Measurements from ENCODE around the gene PSMD13. TPM values are rescaled to one million over a fixed set of nuclear protein-coding genes. Genes with fewer than 3 reads are reported as not detected.

The PSMD13 gene
- total and polyA plus RNA-seq, 4 donors = 48.8 to 56.7 (median 52.8) TPM

DNA sequence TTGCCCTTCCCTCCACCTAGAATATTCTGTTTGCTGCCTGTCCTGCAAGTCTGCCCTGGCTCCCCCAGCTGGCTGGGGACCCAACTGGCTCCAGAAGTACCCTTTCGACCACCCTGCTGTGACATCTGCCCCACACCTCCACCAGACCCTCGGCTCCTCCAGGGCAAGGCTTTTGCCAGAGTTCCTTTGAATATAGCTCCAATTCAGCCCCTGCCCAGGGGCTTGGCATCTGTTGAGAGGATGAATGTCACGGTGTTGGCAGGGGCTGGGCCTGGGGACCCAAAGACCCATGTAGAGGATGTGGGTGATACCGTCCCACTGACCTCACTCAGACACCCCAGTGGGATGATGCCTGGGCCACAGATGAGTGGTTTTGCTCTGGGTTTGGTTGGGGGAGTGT, 45.4 kb downstream of the PSMD13 start:
- H3K9ac ChIP-seq (ENCODE audit: low read depth in 1 of 2, low read length in 2 of 2) = no peak overlapping the region
- no peak for DNase-seq (ENCODE audit: low spot score)
- H3K4me1 ChIP-seq (ENCODE audit: control insufficient read depth in 4 of 4, insufficient read depth in 4 of 4, low read length in 3 of 4) = peaks cover 12 to 43% (median 31%) of the 10 kb centered on the region in 4 donors
- H3K27me3 ChIP-seq (ENCODE audit: control insufficient read depth in 4 of 4, insufficient read depth in 4 of 4, low read length in 3 of 4) = no peaks in the 10 kb centered on the region
- H3K27ac ChIP-seq (ENCODE audit: low read depth in 1 of 2, low read length in 2 of 2) = no peak overlapping the region
- TF ChIP-seq YY1 (IDR thresholded peaks at IDR 0.05) (no peak), EGR1 (IDR thresholded peaks at IDR 0.05; ENCODE audit: low read depth in 2 of 2) (no peak), FOXA2 (IDR thresholded peaks at IDR 0.05) (no peak), RAD21 (IDR thresholded peaks at IDR 0.05) (no peak), TAF1 (conservative IDR thresholded peaks at IDR 0.05) (no peak), HNF4A (conservative IDR thresholded peaks at IDR 0.05) (no peak), HNF4G (IDR thresholded peaks at IDR 0.05) (no peak), GABPA (IDR thresholded peaks at IDR 0.05 in 1 of 2, conservative IDR thresholded peaks at IDR 0.05 in 1 of 2) (no peak), FOXA1 (IDR thresholded peaks at IDR 0.05) (no peak), RXRA (IDR thresholded peaks at IDR 0.05) (no peak), NR2F2 (IDR thresholded peaks at IDR 0.05) (no peak), SP1 (IDR thresholded peaks at IDR 0.05) (no peak), JUND (IDR thresholded peaks at IDR 0.05) (no peak)
- TF ChIP-seq, protein P1, sequence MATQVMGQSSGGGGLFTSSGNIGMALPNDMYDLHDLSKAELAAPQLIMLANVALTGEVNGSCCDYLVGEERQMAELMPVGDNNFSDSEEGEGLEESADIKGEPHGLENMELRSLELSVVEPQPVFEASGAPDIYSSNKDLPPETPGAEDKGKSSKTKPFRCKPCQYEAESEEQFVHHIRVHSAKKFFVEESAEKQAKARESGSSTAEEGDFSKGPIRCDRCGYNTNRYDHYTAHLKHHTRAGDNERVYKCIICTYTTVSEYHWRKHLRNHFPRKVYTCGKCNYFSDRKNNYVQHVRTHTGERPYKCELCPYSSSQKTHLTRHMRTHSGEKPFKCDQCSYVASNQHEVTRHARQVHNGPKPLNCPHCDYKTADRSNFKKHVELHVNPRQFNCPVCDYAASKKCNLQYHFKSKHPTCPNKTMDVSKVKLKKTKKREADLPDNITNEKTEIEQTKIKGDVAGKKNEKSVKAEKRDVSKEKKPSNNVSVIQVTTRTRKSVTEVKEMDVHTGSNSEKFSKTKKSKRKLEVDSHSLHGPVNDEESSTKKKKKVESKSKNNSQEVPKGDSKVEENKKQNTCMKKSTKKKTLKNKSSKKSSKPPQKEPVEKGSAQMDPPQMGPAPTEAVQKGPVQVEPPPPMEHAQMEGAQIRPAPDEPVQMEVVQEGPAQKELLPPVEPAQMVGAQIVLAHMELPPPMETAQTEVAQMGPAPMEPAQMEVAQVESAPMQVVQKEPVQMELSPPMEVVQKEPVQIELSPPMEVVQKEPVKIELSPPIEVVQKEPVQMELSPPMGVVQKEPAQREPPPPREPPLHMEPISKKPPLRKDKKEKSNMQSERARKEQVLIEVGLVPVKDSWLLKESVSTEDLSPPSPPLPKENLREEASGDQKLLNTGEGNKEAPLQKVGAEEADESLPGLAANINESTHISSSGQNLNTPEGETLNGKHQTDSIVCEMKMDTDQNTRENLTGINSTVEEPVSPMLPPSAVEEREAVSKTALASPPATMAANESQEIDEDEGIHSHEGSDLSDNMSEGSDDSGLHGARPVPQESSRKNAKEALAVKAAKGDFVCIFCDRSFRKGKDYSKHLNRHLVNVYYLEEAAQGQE (IDR thresholded peaks at IDR 0.05) = no peak
- TF ChIP-seq, protein P2, sequence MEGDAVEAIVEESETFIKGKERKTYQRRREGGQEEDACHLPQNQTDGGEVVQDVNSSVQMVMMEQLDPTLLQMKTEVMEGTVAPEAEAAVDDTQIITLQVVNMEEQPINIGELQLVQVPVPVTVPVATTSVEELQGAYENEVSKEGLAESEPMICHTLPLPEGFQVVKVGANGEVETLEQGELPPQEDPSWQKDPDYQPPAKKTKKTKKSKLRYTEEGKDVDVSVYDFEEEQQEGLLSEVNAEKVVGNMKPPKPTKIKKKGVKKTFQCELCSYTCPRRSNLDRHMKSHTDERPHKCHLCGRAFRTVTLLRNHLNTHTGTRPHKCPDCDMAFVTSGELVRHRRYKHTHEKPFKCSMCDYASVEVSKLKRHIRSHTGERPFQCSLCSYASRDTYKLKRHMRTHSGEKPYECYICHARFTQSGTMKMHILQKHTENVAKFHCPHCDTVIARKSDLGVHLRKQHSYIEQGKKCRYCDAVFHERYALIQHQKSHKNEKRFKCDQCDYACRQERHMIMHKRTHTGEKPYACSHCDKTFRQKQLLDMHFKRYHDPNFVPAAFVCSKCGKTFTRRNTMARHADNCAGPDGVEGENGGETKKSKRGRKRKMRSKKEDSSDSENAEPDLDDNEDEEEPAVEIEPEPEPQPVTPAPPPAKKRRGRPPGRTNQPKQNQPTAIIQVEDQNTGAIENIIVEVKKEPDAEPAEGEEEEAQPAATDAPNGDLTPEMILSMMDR (IDR thresholded peaks at IDR 0.05; ENCODE audit: low read depth, low read length, missing input control) = no peak
- TF ChIP-seq, protein P3, sequence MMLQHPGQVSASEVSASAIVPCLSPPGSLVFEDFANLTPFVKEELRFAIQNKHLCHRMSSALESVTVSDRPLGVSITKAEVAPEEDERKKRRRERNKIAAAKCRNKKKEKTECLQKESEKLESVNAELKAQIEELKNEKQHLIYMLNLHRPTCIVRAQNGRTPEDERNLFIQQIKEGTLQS (IDR thresholded peaks at IDR 0.05) = no peak
- TF ChIP-seq, protein P4, sequence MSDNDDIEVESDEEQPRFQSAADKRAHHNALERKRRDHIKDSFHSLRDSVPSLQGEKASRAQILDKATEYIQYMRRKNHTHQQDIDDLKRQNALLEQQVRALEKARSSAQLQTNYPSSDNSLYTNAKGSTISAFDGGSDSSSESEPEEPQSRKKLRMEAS (IDR thresholded peaks at IDR 0.05) = no peak
- WGBS = 83% methylated on average over 4 of the region's 4 CpGs
- no peak overlapping the region for H3K4me3 ChIP-seq (ENCODE audit: low read depth in 1 of 3, low read length in 3 of 3)
- H3K9me3 ChIP-seq (ENCODE audit: control insufficient read depth in 4 of 4, low read length in 3 of 4) = no peaks in the 10 kb centered on the region
- no peaks in the 10 kb centered on the region for H3K36me3 ChIP-seq (ENCODE audit: control insufficient read depth in 4 of 4, insufficient read depth in 3 of 4, low read depth in 1 of 4, low read length in 3 of 4)

DNA sequence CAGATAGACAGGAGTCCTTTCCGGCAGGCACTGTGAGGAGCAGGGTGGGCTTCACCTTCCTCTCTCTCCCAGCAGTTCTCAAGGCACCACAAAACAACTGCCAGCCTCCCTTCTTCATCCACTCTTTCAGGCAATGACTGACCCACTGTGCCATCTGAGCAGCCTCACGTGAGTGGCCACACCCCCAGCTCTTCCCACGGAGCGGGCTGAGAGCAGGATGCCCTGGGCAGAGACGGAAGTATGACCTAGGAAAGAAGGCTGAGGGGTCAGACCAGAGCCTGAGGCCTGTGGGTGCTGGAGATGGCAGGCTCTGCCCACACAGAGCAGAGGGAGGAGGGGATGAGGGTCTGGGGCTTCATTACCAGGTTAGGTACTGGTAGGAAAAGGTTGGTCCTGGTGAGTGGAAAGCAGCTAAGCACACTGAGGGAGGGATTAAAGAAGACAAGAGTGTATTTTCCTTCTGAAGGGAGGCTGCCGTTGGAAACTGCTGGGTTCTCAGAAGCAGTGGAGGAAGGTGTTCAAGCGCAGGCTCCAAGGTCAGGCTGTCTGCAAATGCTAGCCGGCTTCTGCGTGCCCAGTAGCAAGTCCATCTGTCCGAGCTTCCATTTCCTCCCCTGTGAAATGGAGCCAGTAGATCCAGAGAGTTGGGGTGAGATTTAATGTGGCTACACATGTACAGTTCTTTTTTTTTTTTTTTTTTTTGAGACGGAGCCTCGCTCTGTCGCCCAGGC, 46.0 kb downstream of the PSMD13 start:
- H3K27me3 ChIP-seq (ENCODE audit: control insufficient read depth in 4 of 4, insufficient read depth in 4 of 4, low read length in 3 of 4) = no peaks in the 10 kb centered on the region
- H3K27ac ChIP-seq (ENCODE audit: low read depth in 1 of 2, low read length in 2 of 2) = no peak overlapping the region
- no peaks in the 10 kb centered on the region for H3K9me3 ChIP-seq (ENCODE audit: control insufficient read depth in 4 of 4, low read length in 3 of 4)
- H3K9ac ChIP-seq (ENCODE audit: low read depth in 1 of 2, low read length in 2 of 2) = no peak overlapping the region
- H3K4me3 ChIP-seq (ENCODE audit: low read depth in 1 of 3, low read length in 3 of 3) = no peak overlapping the region
- WGBS = 82% methylated on average over 11 of the region's 13 CpGs
- H3K4me1 ChIP-seq (ENCODE audit: control insufficient read depth in 4 of 4, insufficient read depth in 4 of 4, low read length in 3 of 4) = peaks cover 12 to 46% (median 32%) of the 10 kb centered on the region in 4 donors
- H3K36me3 ChIP-seq (ENCODE audit: control insufficient read depth in 4 of 4, insufficient read depth in 3 of 4, low read depth in 1 of 4, low read length in 3 of 4) = no peaks in the 10 kb centered on the region
- no peak for TF ChIP-seq FOXA1 (IDR thresholded peaks at IDR 0.05)
- TF ChIP-seq GABPA (IDR thresholded peaks at IDR 0.05 in 1 of 2, conservative IDR thresholded peaks at IDR 0.05 in 1 of 2) = no peak
- TF ChIP-seq HNF4G (IDR thresholded peaks at IDR 0.05) = no peak
- TF ChIP-seq SP1 (IDR thresholded peaks at IDR 0.05) = no peak
- TF ChIP-seq TAF1 (conservative IDR thresholded peaks at IDR 0.05) = no peak
- TF ChIP-seq, protein P1 (IDR thresholded peaks at IDR 0.05) = no peak
- TF ChIP-seq HNF4A (conservative IDR thresholded peaks at IDR 0.05) = no peak
- no peak for TF ChIP-seq JUND (IDR thresholded peaks at IDR 0.05)
- TF ChIP-seq YY1 (IDR thresholded peaks at IDR 0.05) = no peak
- TF ChIP-seq NR2F2 (IDR thresholded peaks at IDR 0.05) = no peak
- TF ChIP-seq, protein P5, sequence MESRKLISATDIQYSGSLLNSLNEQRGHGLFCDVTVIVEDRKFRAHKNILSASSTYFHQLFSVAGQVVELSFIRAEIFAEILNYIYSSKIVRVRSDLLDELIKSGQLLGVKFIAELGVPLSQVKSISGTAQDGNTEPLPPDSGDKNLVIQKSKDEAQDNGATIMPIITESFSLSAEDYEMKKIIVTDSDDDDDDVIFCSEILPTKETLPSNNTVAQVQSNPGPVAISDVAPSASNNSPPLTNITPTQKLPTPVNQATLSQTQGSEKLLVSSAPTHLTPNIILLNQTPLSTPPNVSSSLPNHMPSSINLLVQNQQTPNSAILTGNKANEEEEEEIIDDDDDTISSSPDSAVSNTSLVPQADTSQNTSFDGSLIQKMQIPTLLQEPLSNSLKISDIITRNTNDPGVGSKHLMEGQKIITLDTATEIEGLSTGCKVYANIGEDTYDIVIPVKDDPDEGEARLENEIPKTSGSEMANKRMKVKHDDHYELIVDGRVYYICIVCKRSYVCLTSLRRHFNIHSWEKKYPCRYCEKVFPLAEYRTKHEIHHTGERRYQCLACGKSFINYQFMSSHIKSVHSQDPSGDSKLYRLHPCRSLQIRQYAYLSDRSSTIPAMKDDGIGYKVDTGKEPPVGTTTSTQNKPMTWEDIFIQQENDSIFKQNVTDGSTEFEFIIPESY (IDR thresholded peaks at IDR 0.05) = no peak
- TF ChIP-seq RAD21 (IDR thresholded peaks at IDR 0.05) = no peak
- TF ChIP-seq FOXA2 (IDR thresholded peaks at IDR 0.05) = no peak
- TF ChIP-seq, protein P4 (IDR thresholded peaks at IDR 0.05) = no peak
- TF ChIP-seq EGR1 (IDR thresholded peaks at IDR 0.05; ENCODE audit: low read depth in 2 of 2) = no peak
- TF ChIP-seq RXRA (IDR thresholded peaks at IDR 0.05) = no peak
- DNase-seq (ENCODE audit: low spot score) = no peak

All from liver (tissue), 9 donors.